HG02981 (cell line): ENCODE measurements around the gene PALM2AKAP2.
"Not testable (repeated sequence)": the region's sequence is repeated elsewhere in the genome, so short reads cannot be mapped to it uniquely, and the experiment has no call there.

Source experiments
- ATAC-seq: cut with Tn5 transposase; IDR thresholded peaks from one replicate; pipeline ENCODE4 v1.9.1; 2021; ENCODE audit warnings: mild to moderate bottlenecking, moderate library complexity; ENCODE audit not compliant: unreplicated experiment

The PALM2AKAP2 gene

DNA sequence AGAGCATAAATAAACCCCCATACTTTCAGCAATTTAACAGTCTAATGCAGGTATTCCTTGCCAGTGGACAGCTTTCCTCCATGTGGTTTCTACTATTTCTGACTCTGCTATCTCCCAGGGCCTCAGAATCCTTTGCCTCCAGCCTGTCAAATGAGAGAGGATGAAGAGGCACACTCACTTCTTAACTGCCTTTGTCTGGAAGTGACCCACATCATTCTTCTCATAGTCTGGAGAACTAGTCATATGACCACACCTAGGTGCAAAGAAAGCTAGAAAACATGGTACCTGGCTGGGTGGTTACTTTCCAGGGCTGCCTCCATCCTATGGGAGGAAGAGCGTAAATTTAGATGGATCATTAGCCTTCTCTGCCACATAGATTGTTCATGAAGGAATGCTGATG lies 22.5 kb downstream of the PALM2AKAP2 start:
- ATAC-seq = no peak

- no peak for ATAC-seq
Measured at GRCh38 chr9:109805050-109805449, 25.1 kb downstream of the PALM2AKAP2 start.

DNA sequence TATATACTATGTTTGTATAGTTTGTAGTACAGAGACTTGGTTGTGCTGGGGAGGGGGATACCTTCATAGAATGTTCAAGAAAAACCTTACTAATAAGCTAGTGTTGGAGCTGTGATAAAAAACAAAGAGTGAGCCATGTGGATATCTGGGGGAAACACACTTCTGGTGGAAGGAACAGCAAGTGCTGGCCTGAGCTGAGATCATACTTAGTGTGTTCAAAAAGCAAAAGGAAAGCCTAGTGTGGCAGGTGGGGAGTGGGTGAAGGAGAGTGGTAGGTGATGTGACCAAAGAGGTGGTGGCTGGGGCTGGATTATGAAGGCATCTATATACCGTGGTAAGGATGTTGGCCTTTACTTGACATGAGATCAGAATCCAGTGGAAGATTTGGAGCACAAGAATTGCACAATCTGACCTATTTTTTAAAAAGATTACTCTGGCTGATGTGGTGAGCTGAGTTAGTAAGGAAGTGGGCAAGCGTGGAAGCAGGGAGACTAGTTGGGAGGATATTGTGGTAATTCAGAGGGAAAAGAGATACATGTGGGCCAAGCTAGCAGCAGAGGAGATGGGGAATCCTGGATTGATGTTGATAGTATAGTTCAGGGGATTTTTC lies 26.6 kb downstream of the PALM2AKAP2 start:
- no peak for ATAC-seq

- ATAC-seq = no peak
Measured at GRCh38 chr9:109811876-109812275, 31.9 kb downstream of the PALM2AKAP2 start.

- ATAC-seq = no peak
Measured at GRCh38 chr9:109812331-109812730, 32.3 kb downstream of the PALM2AKAP2 start.

DNA sequence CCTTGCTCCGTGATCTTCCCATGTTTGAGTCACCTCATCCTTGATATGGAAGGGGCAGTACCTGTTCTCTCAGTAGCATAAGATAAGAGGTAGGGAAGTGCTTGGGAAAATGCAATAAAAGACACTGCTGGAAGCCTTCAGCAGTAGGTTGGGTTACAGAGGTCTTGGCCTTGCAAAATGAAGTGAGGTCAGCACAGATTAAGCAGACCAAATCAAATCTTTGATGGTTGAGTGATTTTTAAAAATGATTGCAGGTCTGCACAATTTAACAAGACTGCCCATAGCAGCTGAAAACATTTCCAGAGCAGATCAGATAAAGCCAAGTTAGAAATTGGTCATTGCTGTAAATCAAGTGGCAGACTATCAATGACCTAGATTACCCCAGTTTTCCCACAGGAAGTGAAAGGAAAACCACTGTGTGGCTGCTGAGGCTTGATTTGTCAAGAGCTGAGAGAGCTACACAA lies 32.9 kb downstream of the PALM2AKAP2 start:
- no peak for ATAC-seq

GRCh38 chr9:109813303-109813702 lies 33.3 kb downstream of the PALM2AKAP2 start:
- no peak for ATAC-seq

- no peak for ATAC-seq
Measured at GRCh38 chr9:109813829-109814228, 33.8 kb downstream of the PALM2AKAP2 start.

- no peak for ATAC-seq
Measured at GRCh38 chr9:109815366-109815947, 35.5 kb downstream of the PALM2AKAP2 start.

GRCh38 chr9:109816490-109816889 lies 36.5 kb downstream of the PALM2AKAP2 start:
- ATAC-seq = no peak

DNA sequence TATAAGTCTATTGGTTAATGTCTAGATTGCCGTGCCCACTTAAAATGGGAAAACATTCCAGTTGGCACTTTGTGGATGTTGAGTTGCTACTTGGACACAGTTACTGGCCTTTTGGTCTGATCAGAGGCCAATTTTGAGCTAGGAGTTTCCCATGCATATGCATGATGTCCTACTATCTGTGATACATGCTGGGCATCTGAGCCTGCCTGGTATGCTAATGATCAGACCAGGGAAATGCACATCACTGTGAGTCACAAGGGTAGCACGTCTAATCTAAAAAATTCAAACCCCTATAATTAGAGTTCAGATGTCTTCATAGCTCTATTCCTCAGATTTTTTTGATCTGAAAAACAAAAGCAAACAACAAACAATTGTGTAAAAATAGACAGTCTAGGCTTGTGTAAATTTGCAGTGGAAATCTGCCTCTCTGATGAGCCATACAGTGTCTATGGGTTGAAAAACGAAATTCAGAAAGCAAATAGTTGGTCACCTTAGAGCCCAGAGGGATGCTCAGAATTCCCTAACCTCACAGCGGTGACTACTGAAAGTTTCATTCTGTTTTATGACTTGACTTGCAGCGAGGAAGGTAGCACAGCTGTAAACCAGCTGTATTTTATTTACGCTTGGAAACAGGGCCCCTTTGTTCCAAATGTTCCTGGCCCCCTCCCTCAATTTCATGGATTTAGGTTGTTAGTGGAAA lies 37.3 kb downstream of the PALM2AKAP2 start:
- ATAC-seq = no peak

- peak; percentile 68 for ATAC-seq
Measured at GRCh38 chr9:109817846-109818472, 38.0 kb downstream of the PALM2AKAP2 start.

DNA sequence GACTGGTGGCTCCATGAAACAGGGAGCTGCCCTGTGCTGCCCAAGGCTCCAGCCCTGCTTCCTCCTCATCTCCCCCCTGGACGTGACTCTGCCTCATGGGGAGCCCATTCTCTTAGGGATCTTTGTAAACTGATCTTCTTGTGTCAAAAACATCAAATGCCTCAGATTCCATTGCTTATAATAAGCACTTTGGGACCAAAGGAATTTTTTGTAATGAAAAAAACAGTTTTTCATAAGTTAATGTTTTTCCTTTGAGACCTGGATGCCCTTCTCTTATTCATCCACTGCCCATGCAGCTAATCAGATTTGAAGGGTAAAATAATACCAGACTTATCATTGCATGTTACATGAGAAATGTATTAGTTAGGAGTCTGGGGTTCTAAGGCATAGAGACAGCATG lies 41.7 kb downstream of the PALM2AKAP2 start:
- no peak for ATAC-seq

DNA sequence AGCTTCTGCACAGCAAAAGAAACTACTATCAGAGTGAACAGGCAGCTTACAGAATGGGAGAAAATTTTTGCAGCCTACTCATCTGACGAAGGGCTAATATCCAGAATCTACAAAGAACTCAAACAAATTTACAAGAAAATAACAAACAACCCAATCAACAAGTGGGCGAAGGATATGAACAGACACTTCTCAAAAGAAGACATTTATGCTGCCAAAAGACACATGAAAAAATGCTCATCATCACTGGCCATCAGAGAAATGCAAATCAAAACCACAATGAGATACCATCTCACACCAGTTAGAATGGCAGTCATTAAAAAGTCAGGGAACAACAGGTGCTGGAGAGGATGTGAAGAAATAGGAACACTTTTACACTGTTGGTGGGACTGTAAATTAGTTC lies 45.4 kb downstream of the PALM2AKAP2 start:
- not testable (repeated sequence) for ATAC-seq

DNA sequence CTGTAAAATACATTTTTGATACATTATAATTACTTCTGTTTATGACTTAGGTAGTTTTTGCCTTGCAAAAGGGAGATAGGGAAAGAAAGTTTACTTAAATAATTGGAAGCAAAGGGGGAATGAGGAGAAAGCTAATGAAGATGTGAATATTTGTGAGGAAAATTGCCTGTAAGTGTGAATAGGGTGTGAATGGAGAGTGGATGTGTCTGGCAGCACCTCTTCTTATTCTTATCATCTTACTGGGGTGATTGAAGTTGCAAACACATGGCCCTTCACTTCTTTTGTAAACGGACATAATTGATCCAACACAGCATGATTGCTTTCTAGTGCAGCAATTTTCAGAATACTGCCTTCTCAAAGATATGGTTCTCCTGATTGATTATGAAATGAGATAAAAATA lies 46.6 kb downstream of the PALM2AKAP2 start:
- ATAC-seq = no peak

DNA sequence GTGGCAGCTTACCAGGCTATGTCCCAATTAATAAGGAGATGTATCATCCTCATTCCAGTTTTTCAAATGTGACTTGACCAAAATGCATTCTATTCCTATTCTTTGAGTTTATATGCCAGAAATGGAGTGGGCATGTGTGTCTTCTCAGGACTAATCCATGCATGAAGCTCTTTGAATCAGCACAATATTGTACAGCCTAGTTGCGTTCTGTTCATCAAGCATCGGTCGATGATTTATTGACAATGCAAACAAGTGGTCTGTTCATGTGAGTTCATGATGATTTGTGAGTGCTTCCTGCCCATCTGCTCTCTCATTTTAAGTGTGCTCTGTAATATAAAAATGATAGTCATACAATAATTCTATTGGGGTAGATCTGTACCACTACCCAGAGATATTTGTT lies 48.3 kb downstream of the PALM2AKAP2 start:
- no peak for ATAC-seq
